Measurements from ENCODE around the gene COA5.

COA5 gene

GRCh38 chr2:98608116-98608961 is at the start of gene COA5, which contains the start of gene UNC50:
COA5 (minus strand) TSS chr2:98608512; CDS start chr2:98608405, 107 bp downstream.
UNC50 (plus strand) TSS chr2:98608589; CDS start chr2:98609760, 1,171 bp downstream.
- DNase-seq: peak; percentile 93

DNA sequence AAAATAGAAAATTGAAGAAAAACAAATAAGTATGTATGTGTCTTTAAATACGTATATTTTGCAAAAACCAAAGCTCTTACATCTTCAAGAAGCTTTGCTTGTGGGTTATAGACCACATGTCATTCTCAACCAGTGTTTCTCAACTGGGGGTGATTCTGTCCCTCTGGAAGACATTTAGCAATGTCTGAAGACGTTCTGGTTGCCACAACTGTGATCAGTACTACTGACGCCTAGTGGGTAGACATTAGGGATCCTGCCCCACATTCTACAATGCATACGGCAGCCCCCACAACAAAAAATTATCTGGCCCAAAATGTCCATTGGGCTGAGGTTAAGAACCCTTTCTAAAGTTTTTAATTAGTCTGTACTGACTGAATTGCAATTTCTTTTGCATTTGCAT is 48.5 kb upstream of the COA5 start:
- DNase-seq: no peak

- no peak for DNase-seq
Measured at GRCh38 chr2:98654699-98655495, 46.6 kb upstream of the COA5 start.

DNA sequence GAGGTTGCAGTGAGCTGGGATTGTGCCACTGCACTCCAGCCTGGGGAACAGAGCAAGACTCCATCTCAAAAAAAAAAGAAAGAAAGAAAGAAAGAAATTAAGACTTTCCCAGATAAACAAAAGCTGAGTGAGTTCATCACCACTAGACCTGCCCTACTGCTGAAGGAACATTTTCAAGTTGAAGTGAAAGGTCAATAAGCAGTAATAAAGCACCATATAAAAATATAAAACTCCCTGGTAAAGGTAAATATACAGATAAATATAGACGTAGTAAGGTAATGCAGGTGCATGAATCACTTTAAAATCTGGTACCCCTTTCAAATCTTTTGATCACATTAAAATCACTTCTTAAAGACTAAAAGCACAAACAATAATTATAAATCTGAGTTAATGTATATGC is 42.7 kb upstream of the COA5 start:
- DNase-seq: no peak

DNA sequence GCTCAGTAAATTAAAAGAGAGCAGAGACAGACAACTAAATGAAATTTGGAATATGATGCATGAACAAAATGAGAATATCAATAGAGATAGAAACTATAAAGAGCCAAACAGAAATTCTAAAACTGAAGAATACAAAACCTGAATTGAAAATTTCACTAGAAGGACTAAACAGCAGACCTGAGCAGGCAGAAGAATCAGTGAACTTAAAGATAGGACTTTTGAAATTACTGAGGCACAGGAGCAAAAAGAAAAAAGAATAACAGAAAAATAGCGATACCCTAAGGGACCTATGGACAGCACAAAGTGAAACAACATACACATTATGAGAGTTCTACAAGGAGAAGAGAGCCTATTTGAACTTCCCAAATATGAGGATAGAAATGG is 41.7 kb upstream of the COA5 start:
- no peak for DNase-seq

- DNase-seq: peak; percentile 78
Measured at GRCh38 chr2:98649135-98649991, 41.1 kb upstream of the COA5 start.

GRCh38 chr2:98648451-98648850 is 40.1 kb upstream of the COA5 start:
- no peak for DNase-seq

GRCh38 chr2:98647636-98648035 is 39.3 kb upstream of the COA5 start:
- DNase-seq: no peak

GRCh38 chr2:98643496-98644100 is 35.3 kb upstream of the COA5 start:
- no peak for DNase-seq

DNA sequence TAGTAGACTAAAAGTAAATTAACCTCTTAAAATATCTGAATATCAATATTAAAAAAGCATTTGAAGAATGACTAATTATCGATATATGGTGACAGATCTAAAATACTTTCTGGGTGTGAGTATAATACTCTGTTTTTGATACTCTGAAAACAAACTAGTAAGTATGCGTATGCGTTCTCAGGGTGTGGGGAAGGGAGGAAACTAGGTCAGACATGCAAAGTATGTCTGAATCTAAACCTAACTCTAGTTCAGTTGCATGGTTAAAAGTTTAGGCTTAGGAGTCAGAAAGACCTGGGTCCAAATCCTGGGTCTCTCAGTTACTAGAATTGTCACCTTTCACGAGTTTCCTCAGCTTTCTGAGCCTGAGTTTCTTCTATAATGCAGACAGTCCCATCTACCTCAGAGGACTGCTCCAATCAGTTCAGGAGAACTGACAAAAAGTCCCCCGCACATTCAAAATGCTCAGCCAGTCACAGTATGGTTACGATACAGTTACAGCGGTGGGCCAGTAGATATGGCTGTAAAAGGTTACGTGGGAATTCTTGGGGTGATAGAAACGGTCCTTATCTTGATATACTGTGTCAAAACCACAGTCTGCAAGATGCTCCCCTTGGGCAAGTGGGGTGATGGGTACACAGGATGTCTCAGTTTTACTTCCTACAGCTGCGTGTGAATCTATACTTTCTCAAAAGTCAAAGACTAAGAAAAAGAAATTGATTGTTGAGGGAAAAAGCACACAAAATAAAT is 29.3 kb upstream of the COA5 start:
- peak; percentile 23 for DNase-seq

GRCh38 chr2:98634406-98635092 is 26.2 kb upstream of the COA5 start:
- DNase-seq: peak; percentile 68

DNA sequence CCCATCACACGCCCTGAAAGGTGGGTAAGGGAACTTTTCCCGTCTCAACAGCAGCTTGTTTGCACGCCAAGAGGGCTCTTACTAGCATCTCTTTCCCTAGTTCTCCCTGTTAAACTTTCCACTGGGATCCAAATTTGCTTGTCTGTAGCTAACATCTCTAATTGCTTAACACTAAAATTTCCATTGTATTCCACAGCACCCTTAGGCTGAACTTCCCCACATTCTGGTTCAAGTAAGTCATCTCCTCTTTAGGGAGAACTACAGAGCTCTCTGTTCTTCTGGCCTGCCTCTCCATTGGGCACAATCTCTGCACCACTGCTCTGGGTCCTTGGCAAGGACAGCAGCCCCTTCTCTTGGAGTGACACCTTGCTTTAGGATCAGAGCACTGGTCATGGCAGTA is 24.0 kb upstream of the COA5 start:
- no peak for DNase-seq

DNA sequence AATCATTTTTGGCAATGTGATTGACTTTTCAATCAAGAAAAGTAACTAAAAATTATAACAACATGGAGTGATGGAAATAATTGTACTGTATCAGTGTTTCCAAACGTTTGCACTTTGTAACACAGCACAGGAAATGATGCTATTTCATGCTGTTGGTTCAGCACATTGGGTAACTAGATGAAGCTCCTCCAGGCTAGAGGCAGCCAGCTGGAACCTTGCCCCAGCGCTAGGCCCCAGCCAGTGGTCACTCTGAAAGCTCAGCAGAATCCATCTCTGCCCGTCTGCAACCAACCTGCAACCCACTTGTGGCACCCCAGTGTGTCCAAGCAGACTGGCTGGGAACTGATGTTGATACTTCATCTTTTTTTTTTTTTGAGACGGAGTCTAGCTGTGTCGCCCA is 15.3 kb upstream of the COA5 start:
- no peak for DNase-seq

DNA sequence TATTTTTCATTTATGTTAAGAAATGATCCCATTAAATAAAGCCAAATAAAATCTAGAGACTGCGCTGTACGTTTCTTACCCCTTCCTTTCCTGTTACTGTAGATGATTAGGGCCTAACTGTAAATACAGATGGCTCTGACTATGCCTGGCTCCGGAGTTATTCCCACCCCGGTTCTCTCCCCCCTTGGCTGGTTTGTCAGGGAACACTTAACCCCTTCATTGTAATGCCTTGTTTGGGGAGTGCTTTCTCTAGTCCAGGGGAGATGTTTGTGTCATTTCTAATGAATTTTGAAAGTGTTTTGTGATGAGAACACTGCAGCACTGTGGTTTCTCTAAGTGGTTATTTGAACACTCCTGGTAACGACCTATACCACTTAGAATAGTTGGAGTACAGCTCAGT is 8.8 kb upstream of the COA5 start:
- DNase-seq: no peak

GRCh38 chr2:98615481-98615880 is 7.2 kb upstream of the COA5 start:
- DNase-seq: no peak

GRCh38 chr2:98614024-98614739 is 5.9 kb upstream of the COA5 start:
- no peak for DNase-seq

GRCh38 chr2:98608962-98609604 is 771 bp upstream of the COA5 start:
- DNase-seq: no peak

GRCh38 chr2:98607741-98608115 is 584 bp downstream of the COA5 start:
- DNase-seq: no peak

- no peak for DNase-seq
Measured at GRCh38 chr2:98607104-98607503, 1.2 kb downstream of the COA5 start.

- no peak for DNase-seq
Measured at GRCh38 chr2:98606431-98606830, 1.9 kb downstream of the COA5 start.

Data from activated naive CD4-positive, alpha-beta T cell treated with anti-CD3 and anti-CD28 coated beads, Interleukin-2, amount 50 U/mL, for 16 hours (primary cell).